H9 (cell line): ENCODE results near the gene USP53. TPM values are rescaled to one million over a fixed set of nuclear protein-coding genes. Genes with fewer than 3 reads are reported as not detected.

Source experiments
- DNase-seq: peaks from one replicate; pipeline ENCODE4 v3.0.0-alpha.2; 2017
- H2AFZ ChIP-seq: one replicate; pipeline ENCODE4 v1.6.1; 2013; ENCODE audit warnings: mild to moderate bottlenecking, low read length, control low read depth, moderate library complexity
- H2AK5ac ChIP-seq: 2 replicates; pipeline ENCODE4 v1.6.1; 2013; ENCODE audit warnings: low read length, control low read depth, mixed read lengths; ENCODE audit not compliant: insufficient read length
- H2BK120ac ChIP-seq: one replicate; pipeline ENCODE4 v1.6.1; 2013; ENCODE audit warnings: low read depth, mild to moderate bottlenecking, low read length, control low read depth, inconsistent platforms; ENCODE audit not compliant: poor library complexity, severe bottlenecking
- H2BK12ac ChIP-seq: 2 replicates; pipeline ENCODE4 v1.6.1; 2013; ENCODE audit warnings: low read length, control low read depth, mixed read lengths, low read depth; ENCODE audit not compliant: insufficient read length
- H2BK15ac ChIP-seq: 2 replicates; pipeline ENCODE4 v1.6.1; 2013; ENCODE audit warnings: low read depth, low read length, control low read depth
- H2BK20ac ChIP-seq: one replicate; pipeline ENCODE4 v1.6.1; 2013; ENCODE audit warnings: low read depth, mild to moderate bottlenecking, low read length, control low read depth, inconsistent platforms; ENCODE audit not compliant: poor library complexity, severe bottlenecking
- H2BK5ac ChIP-seq: 2 replicates; pipeline ENCODE4 v1.6.1; 2013; ENCODE audit warnings: low read length, control low read depth, mixed read lengths; ENCODE audit not compliant: insufficient read length
- H3K14ac ChIP-seq: 2 replicates; pipeline ENCODE4 v1.6.1; 2013; ENCODE audit warnings: low read length, control low read depth; ENCODE audit not compliant: insufficient read depth
- H3K18ac ChIP-seq: 2 replicates; pipeline ENCODE4 v1.6.1; 2013; ENCODE audit warnings: low read depth, mild to moderate bottlenecking, mixed read lengths, low read length, control low read depth; ENCODE audit not compliant: insufficient read length
- H3K23ac ChIP-seq: 2 replicates; pipeline ENCODE4 v1.6.1; 2013; ENCODE audit warnings: low read length, control low read depth, mixed read lengths, low read depth; ENCODE audit not compliant: insufficient read length
- H3K23me2 ChIP-seq: 2 replicates; pipeline ENCODE4 v1.6.1; 2013; ENCODE audit warnings: low read depth, mild to moderate bottlenecking, mixed read lengths, low read length, control low read depth; ENCODE audit not compliant: insufficient read length, poor library complexity, severe bottlenecking
- H3K27ac ChIP-seq: 2 replicates; pipeline ENCODE4 v1.5.1; 2013; ENCODE audit warnings: low read length, control low read depth, mixed read lengths, low read depth; ENCODE audit not compliant: insufficient read length
- H3K27me3 ChIP-seq: 2 replicates; pipeline ENCODE4 v1.6.1; 2013; ENCODE audit warnings: low read length, control low read depth, inconsistent platforms; ENCODE audit not compliant: insufficient read depth
- H3K4ac ChIP-seq: 2 replicates; pipeline ENCODE4 v1.6.1; 2013; ENCODE audit warnings: low read depth, mild to moderate bottlenecking, control low read depth, inconsistent platforms, low read length, moderate library complexity
- H3K4me1 ChIP-seq: 2 replicates; pipeline ENCODE4 v1.6.1; 2013; ENCODE audit warnings: low read length, control low read depth, inconsistent platforms; ENCODE audit not compliant: insufficient read depth
- H3K4me2 ChIP-seq: 2 replicates; pipeline ENCODE4 v1.6.1; 2013; ENCODE audit warnings: low read length, control low read depth, mixed read lengths; ENCODE audit not compliant: insufficient read length, insufficient read depth
- H3K56ac ChIP-seq: 2 replicates; pipeline ENCODE4 v1.6.1; 2013; ENCODE audit warnings: low read depth, mild to moderate bottlenecking, mixed read lengths, low read length, control low read depth; ENCODE audit not compliant: insufficient read length
- H3K79me1 ChIP-seq: 2 replicates; pipeline ENCODE4 v1.6.1; 2013; ENCODE audit warnings: low read depth, mild to moderate bottlenecking, moderate library complexity, low read length, control low read depth, inconsistent platforms; ENCODE audit not compliant: insufficient read depth, poor library complexity, severe bottlenecking
- H3K79me2 ChIP-seq: 2 replicates; pipeline ENCODE4 v1.6.1; 2013; ENCODE audit warnings: low read length, control low read depth, inconsistent platforms; ENCODE audit not compliant: insufficient read depth
- H3K9ac ChIP-seq: 2 replicates; pipeline ENCODE4 v1.6.1; 2013; ENCODE audit warnings: low read length, control low read depth, mixed read lengths; ENCODE audit not compliant: insufficient read length; ENCODE audit errors: extremely low read depth
- H3K9me3 ChIP-seq: one replicate; pipeline ENCODE4 v1.6.1; 2013; ENCODE audit warnings: low read depth, low read length, inconsistent platforms; ENCODE audit not compliant: control insufficient read depth
- H3T11ph ChIP-seq: one replicate; pipeline ENCODE4 v1.6.1; 2013; ENCODE audit warnings: mild to moderate bottlenecking, low read length, control low read depth, inconsistent platforms
- H4K20me1 ChIP-seq: one replicate; pipeline ENCODE4 v1.6.1; 2013; ENCODE audit not compliant: control insufficient read depth, insufficient read length, insufficient read depth
- H4K5ac ChIP-seq: 2 replicates; pipeline ENCODE4 v1.6.1; 2013; ENCODE audit warnings: low read depth, mild to moderate bottlenecking, mixed read lengths, low read length, control low read depth; ENCODE audit not compliant: insufficient read length
- H4K8ac ChIP-seq: replicated peaks from 2 replicates; pipeline ENCODE4 v1.6.1; 2013; ENCODE audit warnings: low read length, control low read depth, mixed read lengths, low read depth; ENCODE audit not compliant: insufficient read length
- H4K91ac ChIP-seq: 2 replicates; pipeline ENCODE4 v1.6.1; 2013; ENCODE audit warnings: low read depth, mild to moderate bottlenecking, moderate library complexity, mixed read lengths, low read length, control low read depth; ENCODE audit not compliant: insufficient read length
- H3K27ac Mint-ChIP-seq, 3 experiments: 2 replicates in 2 of 3; 3 replicates in 1 of 3; pipeline ENCODE4 v1.8.0; 2020 to 2021; ENCODE audit warnings: mixed read lengths in 3 of 3, mild to moderate bottlenecking in 1 of 3, moderate library complexity in 1 of 3
- H3K27me3 Mint-ChIP-seq: 2 replicates; pipeline ENCODE4 v1.8.0; 2021; ENCODE audit warnings: low read depth, mild to moderate bottlenecking, moderate library complexity, mixed read lengths
- H3K36me3 Mint-ChIP-seq, 3 experiments: 2 replicates in 2 of 3; 3 replicates in 1 of 3; pipeline ENCODE4 v1.8.0; 2020 to 2021; ENCODE audit warnings: low read depth in 3 of 3, mixed read lengths in 3 of 3; ENCODE audit not compliant: insufficient read depth in 1 of 3
- H3K4me1 Mint-ChIP-seq, 2 experiments: 2 replicates each; pipeline ENCODE4 v1.8.0; 2020; ENCODE audit warnings: mixed read lengths in 2 of 2
- H3K4me3 Mint-ChIP-seq, 2 experiments: 2 replicates in 1 of 2; 3 replicates in 1 of 2; pipeline ENCODE4 v1.8.0; 2020 to 2021; ENCODE audit warnings: mild to moderate bottlenecking in 2 of 2, mixed read lengths in 2 of 2, moderate library complexity in 1 of 2
- H3K9me3 Mint-ChIP-seq, 2 experiments: 2 replicates in 1 of 2; 3 replicates in 1 of 2; pipeline ENCODE4 v1.8.0; 2020; ENCODE audit warnings: mild to moderate bottlenecking in 2 of 2, mixed read lengths in 2 of 2, moderate library complexity in 1 of 2
- WGBS: extraction: QIAGEN DNeasy Blood & Tissue Kit; methylation state at CpG from one replicate; pipeline ENCODE4 v1.1.7; 2013; ENCODE audit warnings: missing lambda C conversion rate, low lambda C conversion rate, mixed read lengths; ENCODE audit not compliant: insufficient read length; ENCODE audit errors: extremely low coverage; 5-methylcytosine and 5-hydroxymethylcytosine counted together
- total RNA-seq: library from RNA; stranded (reverse); gene quantifications from 2 replicates; pipeline ENCODE4 v1.2.1, GENCODE V29; 2021
- TF ChIP-seq, protein P1 (sequence below): fragments of 200-600 bp; sonication (generic); conservative IDR thresholded peaks from 3 replicates; pipeline ENCODE4 v1.8.0; 2021; ENCODE audit warnings: antibody characterized with exemption, mild to moderate bottlenecking

The USP53 gene
- total RNA-seq, 1 experiment from 2014 or later: 18.4 TPM

DNA sequence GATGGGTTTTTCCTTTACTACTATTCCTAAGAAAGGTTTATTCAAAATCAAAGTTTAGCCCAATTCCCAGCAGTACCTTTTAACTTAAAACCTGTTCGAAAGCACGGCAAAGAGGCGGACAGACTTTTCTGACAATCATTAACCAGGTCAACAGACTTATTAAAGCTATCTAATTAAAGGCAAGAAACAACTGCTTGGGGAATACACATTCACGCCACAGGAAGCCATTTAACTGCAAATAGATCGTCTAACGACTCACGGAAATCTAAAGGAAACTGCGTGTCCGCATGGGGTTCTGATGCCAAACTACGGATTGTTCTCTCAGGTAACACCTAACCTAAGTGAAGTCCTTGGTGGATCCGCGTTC, 663 bp upstream of the USP53 start:
- no peak overlapping the region for H2BK120ac ChIP-seq
- peak overlapping the region; percentile 98 for H2BK5ac ChIP-seq
- WGBS: no CpG with 5 or more reads among the region's 12 CpGs
- H3K14ac ChIP-seq: peak overlapping the region; percentile 93; the same call in 1 of the 2 replicates
- H4K8ac ChIP-seq: peak overlapping the region; percentile 80
- H2BK20ac ChIP-seq: no peak overlapping the region
- Mint-ChIP-seq H3K9me3 (peaks cover 0 to 3% of the 10 kb centered on the region in 2 experiments; a peak in 1 of 5 replicates), H3K4me3 (peak overlapping the region; percentile 82 to 93), H3K27me3 (peaks cover 4% of the 10 kb centered on the region), H3K4me1 (peaks cover 27 to 30% of the 10 kb centered on the region in 2 experiments), H3K36me3 (no peaks in the 10 kb centered on the region; a peak in 2 of 7 replicates), H3K27ac (peak overlapping the region; percentile 98 to 100 (median 99))
- no peak overlapping the region for H2AK5ac ChIP-seq
- peaks cover 7% of the 10 kb centered on the region for H3K23me2 ChIP-seq
- peak overlapping the region; percentile 94 for H3K4me2 ChIP-seq
- peak overlapping the region; percentile 97 for H3K18ac ChIP-seq
- H3K79me2 ChIP-seq: no peaks in the 10 kb centered on the region
- H4K20me1 ChIP-seq: no peaks in the 10 kb centered on the region
- H4K91ac ChIP-seq: no peak overlapping the region
- 0 out of 2 replicates have a peak, but pooled peaks cover 2% of the 10 kb centered on the region for H3K4me1 ChIP-seq
- H3K56ac ChIP-seq: peak overlapping the region; percentile 79
- H3K9ac ChIP-seq: peak overlapping the region; percentile 100
- no peaks in the 10 kb centered on the region for H3K9me3 ChIP-seq
- DNase-seq: no peak
- no peak overlapping the region for H3K4ac ChIP-seq
- no peak overlapping the region for H3T11ph ChIP-seq
- no peak overlapping the region for H3K23ac ChIP-seq
- peak overlapping the region; percentile 38 for H2BK12ac ChIP-seq
- H3K27me3 ChIP-seq: no peaks in the 10 kb centered on the region
- TF ChIP-seq, protein P1, sequence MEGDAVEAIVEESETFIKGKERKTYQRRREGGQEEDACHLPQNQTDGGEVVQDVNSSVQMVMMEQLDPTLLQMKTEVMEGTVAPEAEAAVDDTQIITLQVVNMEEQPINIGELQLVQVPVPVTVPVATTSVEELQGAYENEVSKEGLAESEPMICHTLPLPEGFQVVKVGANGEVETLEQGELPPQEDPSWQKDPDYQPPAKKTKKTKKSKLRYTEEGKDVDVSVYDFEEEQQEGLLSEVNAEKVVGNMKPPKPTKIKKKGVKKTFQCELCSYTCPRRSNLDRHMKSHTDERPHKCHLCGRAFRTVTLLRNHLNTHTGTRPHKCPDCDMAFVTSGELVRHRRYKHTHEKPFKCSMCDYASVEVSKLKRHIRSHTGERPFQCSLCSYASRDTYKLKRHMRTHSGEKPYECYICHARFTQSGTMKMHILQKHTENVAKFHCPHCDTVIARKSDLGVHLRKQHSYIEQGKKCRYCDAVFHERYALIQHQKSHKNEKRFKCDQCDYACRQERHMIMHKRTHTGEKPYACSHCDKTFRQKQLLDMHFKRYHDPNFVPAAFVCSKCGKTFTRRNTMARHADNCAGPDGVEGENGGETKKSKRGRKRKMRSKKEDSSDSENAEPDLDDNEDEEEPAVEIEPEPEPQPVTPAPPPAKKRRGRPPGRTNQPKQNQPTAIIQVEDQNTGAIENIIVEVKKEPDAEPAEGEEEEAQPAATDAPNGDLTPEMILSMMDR: no peak
- H2AFZ ChIP-seq: peak overlapping the region; percentile 24
- peak overlapping the region; percentile 97 for H4K5ac ChIP-seq
- H3K79me1 ChIP-seq: no peaks in the 10 kb centered on the region
- H3K27ac ChIP-seq: peak overlapping the region; percentile 100
- no peak overlapping the region for H2BK15ac ChIP-seq
